GM12878 (cell line): ENCODE data around the gene PFN2. TPM values are rescaled to one million over a fixed set of nuclear protein-coding genes. Genes with fewer than 3 reads are reported as not detected.

Source experiments
- ATAC-seq: fragments of 200-7000 bp; cut with Tn5 transposase; 3 replicates; pipeline ENCODE4 v1.9.1; 2020; ENCODE audit warnings: mild to moderate bottlenecking, moderate library complexity
- BruUV-seq: library from RNA; stranded (reverse); fragments of 400-500 nt; replicated peaks from 2 replicates; lab custom pipeline; 2021; lab: Mats Ljungman, UMichigan
- CTCF ChIA-PET: fragments of 300-600 bp; sonication (Branson Sonifier 250); formaldehyde crosslinking; extraction: SDS; loops from one replicate; lab custom pipeline; 2021; ENCODE audit warnings: inconsistent platforms; lab: Yijun Ruan, JAX
- POLR2A ChIA-PET: fragments of 350-600 bp; formaldehyde crosslinking; extraction: SDS; loops from one replicate; lab custom pipeline; 2021; ENCODE audit warnings: inconsistent platforms; lab: Charles Lee
- RAD21 ChIA-PET: fragments of 300-600 bp; sonication (Branson Sonifier 250); formaldehyde crosslinking; loops from one replicate; lab custom pipeline; 2023; ENCODE audit warnings: antibody characterized with exemption; ENCODE audit not compliant: unreplicated experiment; lab: Charles Lee
- SMC1A ChIA-PET: fragments of 300-600 bp; sonication (Branson Sonifier 250); formaldehyde crosslinking; loops from one replicate; lab custom pipeline; 2023; ENCODE audit not compliant: unreplicated experiment, uncharacterized antibody; lab: Charles Lee
- DNase-seq: peaks from one replicate; pipeline ENCODE4 v3.0.0-alpha.2; 2011; ENCODE audit warnings: low read depth, low spot score
- FAIRE-seq: peaks from 3 replicates; lab custom pipeline; 2011; peaks lifted over from hg19 to GRCh38; lab: Jason Lieb, UNC
- H2AFZ ChIP-seq: 2 replicates; pipeline ENCODE4 v1.6.0; 2011; ENCODE audit warnings: low read depth, low read length, control low read depth; ENCODE audit not compliant: control insufficient read depth
- H3K27ac ChIP-seq: 2 replicates; pipeline ENCODE4 v1.5.1; 2011; ENCODE audit warnings: control low read depth; ENCODE audit not compliant: control insufficient read depth, insufficient read depth
- H3K27me3 ChIP-seq, 2 experiments: replicated peaks in 1 of 2; 2 replicates each; pipeline versions ENCODE4 v1.6.0 to v1.6.1; 2011; ENCODE audit warnings: low read length in 1 of 2; ENCODE audit not compliant: control insufficient read depth in 2 of 2, insufficient read depth in 2 of 2
- H3K36me3 ChIP-seq, 2 experiments: 2 replicates each; pipeline ENCODE4 v1.5.1; 2011; ENCODE audit warnings: low read length in 1 of 2; ENCODE audit not compliant: control insufficient read depth in 2 of 2, insufficient read depth in 2 of 2
- H3K4me1 ChIP-seq: 2 replicates; pipeline ENCODE4 v1.6.1; 2011; ENCODE audit warnings: mild to moderate bottlenecking, low read length, moderate library complexity, mixed read lengths; ENCODE audit not compliant: control insufficient read depth, insufficient read depth
- H3K4me2 ChIP-seq: 2 replicates; pipeline ENCODE4 v1.6.0; 2011; ENCODE audit warnings: control low read depth; ENCODE audit not compliant: control insufficient read depth, insufficient read depth
- H3K4me3 ChIP-seq: fragments of 200-600 bp; sonication (generic); 2 replicates; pipeline ENCODE4 v1.5.1; 2016
- H3K79me2 ChIP-seq: 2 replicates; pipeline ENCODE4 v1.6.0; 2011; ENCODE audit warnings: low read length; ENCODE audit not compliant: control insufficient read depth, insufficient read depth
- H3K9ac ChIP-seq: 2 replicates; pipeline ENCODE4 v1.8.0; 2011; ENCODE audit warnings: low read length, control low read depth, mixed read lengths; ENCODE audit not compliant: control insufficient read depth, insufficient read depth
- H3K9me3 ChIP-seq: replicated peaks from 3 replicates; pipeline ENCODE4 v1.5.1; 2011; ENCODE audit warnings: mild to moderate bottlenecking, low read length; ENCODE audit not compliant: control insufficient read depth, insufficient read depth
- H4K20me1 ChIP-seq: 2 replicates; pipeline ENCODE4 v1.6.0; 2011; ENCODE audit not compliant: control insufficient read depth, insufficient read depth
- ATF2 ChIP-seq: IDR thresholded peaks from 2 replicates; pipeline ENCODE4 v1.6.1; 2012; ENCODE audit warnings: low read length, inconsistent platforms
- CBFB ChIP-seq: IDR thresholded peaks from 2 replicates; pipeline ENCODE4 v1.6.1; 2016; ENCODE audit warnings: antibody characterized with exemption, low read depth
- GATAD2B ChIP-seq: fragments of 450-650 bp; conservative IDR thresholded peaks from 2 replicates; pipeline ENCODE4 v1.6.1; 2017; ENCODE audit warnings: low read depth, mild to moderate bottlenecking, moderate library complexity
- HDAC6 ChIP-seq: fragments of 200-600 bp; sonication (generic); IDR thresholded peaks from one replicate; pipeline ENCODE4 v1.8.0; 2017; ENCODE audit warnings: antibody characterized with exemption; ENCODE audit not compliant: unreplicated experiment
- IKZF2 ChIP-seq, 2 experiments: fragments of 450-650 bp; IDR thresholded peaks; 2 replicates each; pipeline ENCODE4 v1.6.1; 2017; ENCODE audit warnings: mild to moderate bottlenecking in 2 of 2, moderate library complexity in 2 of 2
- KDM1A ChIP-seq: fragments of 200-600 bp; sonication (generic); IDR thresholded peaks from 2 replicates; pipeline ENCODE4 v1.6.1; 2016; ENCODE audit warnings: borderline replicate concordance
- MEF2B ChIP-seq: fragments of 450-650 bp; IDR thresholded peaks from 2 replicates; pipeline ENCODE4 v1.6.1; 2018; ENCODE audit warnings: mild to moderate bottlenecking, moderate library complexity; ENCODE audit not compliant: partially characterized antibody, poor library complexity, severe bottlenecking
- MTA3 ChIP-seq: IDR thresholded peaks from 2 replicates; pipeline ENCODE4 v1.6.1; 2012; ENCODE audit warnings: low read length, inconsistent platforms, borderline replicate concordance
- MYC ChIP-seq: IDR thresholded peaks from 2 replicates; pipeline ENCODE4 v1.6.1; 2011; ENCODE audit warnings: mild to moderate bottlenecking, low read length, moderate library complexity, inconsistent platforms; ENCODE audit not compliant: insufficient read depth, insufficient replicate concordance, insufficient read length, severe bottlenecking
- NBN ChIP-seq: fragments of 450-650 bp; IDR thresholded peaks from 2 replicates; pipeline ENCODE4 v1.6.1; 2016
- PAX8 ChIP-seq: fragments of 450-650 bp; IDR thresholded peaks from 2 replicates; pipeline ENCODE4 v1.6.1; 2017; ENCODE audit warnings: mild to moderate bottlenecking, moderate library complexity
- POLR2AphosphoS2 ChIP-seq: IDR thresholded peaks from 2 replicates; pipeline ENCODE4 v1.6.1; 2011; ENCODE audit warnings: low read depth, mild to moderate bottlenecking, low read length, improper control_type of control experiment, moderate library complexity
- POLR2AphosphoS5 ChIP-seq: IDR thresholded peaks from 2 replicates; pipeline ENCODE4 v1.6.1; 2011; ENCODE audit warnings: mild to moderate bottlenecking, low read length, inconsistent platforms
- SIX5 ChIP-seq: IDR thresholded peaks from 2 replicates; pipeline ENCODE4 v1.6.1; 2011; ENCODE audit warnings: mild to moderate bottlenecking, low read depth, low read length, moderate library complexity; ENCODE audit not compliant: severe bottlenecking
- TBL1XR1 ChIP-seq: IDR thresholded peaks from 2 replicates; pipeline ENCODE4 v1.6.1; 2012; ENCODE audit warnings: low read depth, low read length, improper control_type of control experiment
- ZBTB4 ChIP-seq: fragments of 450-650 bp; formaldehyde crosslinking; IDR thresholded peaks from 2 replicates; pipeline ENCODE4 v1.4.0; 2022; ENCODE audit warnings: mild to moderate bottlenecking, moderate library complexity
- WGBS: methylation state at CpG from one replicate; pipeline ENCODE4 v1.1.6; 2016; ENCODE audit warnings: low lambda C conversion rate; ENCODE audit not compliant: insufficient replicate concordance, insufficient coverage; ENCODE audit errors: missing lambda C conversion rate; 5-methylcytosine and 5-hydroxymethylcytosine counted together
- in situ Hi-C: fragments of 300-500 bp; cut with MboI; formaldehyde crosslinking; loops from 9 replicates; pipeline ENCODE4 v1.14.3; 2018; ENCODE audit warnings: mixed read lengths
- intact Hi-C: fragments of 100-400 bp; cut with micrococcal nuclease; formaldehyde crosslinking; loops from one replicate; pipeline ENCODE4 v1.14.2; 2022; ENCODE audit not compliant: unreplicated experiment
- polyA plus RNA-seq, 11 experiments: library from polyadenylated mRNA; depleted of rRNA in 4 of 11; unstranded in 6 of 11; stranded (reverse) in 5 of 11; fragments of >200 nt; fragmentation: Nextera tagmentation in 4 of 11; fragmentation: Illumina TruSeq in 1 of 11; extraction: Ambion mirVana in 4 of 11; extraction: Trizol in 1 of 11; gene quantifications; 1 replicate in 1 of 11; 2 replicates in 10 of 11; pipeline versions ENCODE4 v1.2.1 to v1.2.3, GENCODE V29; 2011 to 2016; ENCODE audit warnings: inconsistent platforms in 2 of 11, missing spikeins in 2 of 11, low read depth in 1 of 11
- total RNA-seq, 4 experiments: library from RNA; depleted of rRNA in 3 of 4; stranded (reverse); fragments of >200 nt in 3 of 4; fragmentation: Illumina TruSeq in 1 of 4; extraction: Trizol in 1 of 4; gene quantifications; 2 replicates each; pipeline versions ENCODE4 v1.2.1 to v1.2.3, GENCODE V29; 2013 to 2021
- TF ChIP-seq, protein P1 (sequence below): fragments of 450-650 bp; IDR thresholded peaks from 2 replicates; pipeline ENCODE4 v1.6.1; 2018; ENCODE audit warnings: borderline replicate concordance, mild to moderate bottlenecking; ENCODE audit not compliant: partially characterized antibody
- TF ChIP-seq, protein P2 (sequence below): IDR thresholded peaks from 2 replicates; pipeline ENCODE4 v1.6.1; 2011; ENCODE audit warnings: low read depth, mild to moderate bottlenecking, low read length, moderate library complexity, borderline replicate concordance; ENCODE audit errors: extremely low read depth

The PFN2 gene
- total and polyA plus RNA-seq, 10 of the 15 experiments (the other 5 are each of a cell fraction or from before 2014, with no cell fraction given), result 3.1 to 78.9 (median 5.3) TPM

DNA sequence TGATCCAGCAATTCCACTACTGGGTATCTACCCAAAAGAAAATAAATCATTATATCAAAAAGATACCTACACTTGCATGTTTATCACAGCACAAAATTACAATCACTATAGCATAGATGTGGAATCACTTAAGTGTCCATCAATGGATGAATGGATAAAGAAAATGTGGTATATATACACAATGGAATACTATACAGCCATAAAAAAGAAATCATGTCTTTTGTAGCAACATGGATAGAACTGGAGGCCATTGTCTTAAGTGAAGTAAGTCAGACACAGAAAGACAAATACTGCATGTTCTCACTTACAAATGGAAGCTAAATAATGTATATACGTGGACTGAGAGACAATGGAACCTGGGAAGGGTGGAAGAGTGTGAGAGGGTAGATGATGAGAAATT is 28.3 kb upstream of the PFN2 start:
- no peaks in the 10 kb centered on the region for H3K27me3 ChIP-seq
- no peaks in the 10 kb centered on the region; the same call in 2 of the 3 replicates for H3K9me3 ChIP-seq
- DNase-seq (no peak), FAIRE-seq (no peak), ATAC-seq (no peak)
- SMC1A ChIA-PET, result no interaction called here
- no peak overlapping the region for H2AFZ ChIP-seq
- in situ Hi-C loops, result no loop called here
- no peaks in the 10 kb centered on the region for H3K79me2 ChIP-seq
- H3K4me3 ChIP-seq, result no peak overlapping the region
- no peak overlapping the region for H3K27ac ChIP-seq
- RAD21 ChIA-PET, result no interaction called here
- no peak overlapping the region for H3K9ac ChIP-seq
- CTCF ChIA-PET, result interaction anchor here (1.1 kb wide), 1 partner anchor 185 kb away, joined by 4 read pairs; no protein-coding TSS in a partner anchor
- H4K20me1 ChIP-seq, result no peaks in the 10 kb centered on the region
- BruUV-seq, result no TSS peak
- WGBS, result 93% methylated on average over 1 of the region's 1 CpG
- POLR2A ChIA-PET, result no interaction called here
- intact Hi-C loops, result no loop called here
- H3K4me1 ChIP-seq, result no peaks in the 10 kb centered on the region
- no peak overlapping the region for H3K4me2 ChIP-seq
- H3K36me3 ChIP-seq, result no peaks in the 10 kb centered on the region
- no peak for TF ChIP-seq POLR2AphosphoS5
- no peak for TF ChIP-seq ATF2
- no peak for TF ChIP-seq PAX8
- no peak for TF ChIP-seq ZBTB4 (CRISPR knock-in tag)
- no peak for TF ChIP-seq KDM1A
- no peak for TF ChIP-seq MTA3
- TF ChIP-seq MYC, result no peak
- TF ChIP-seq SIX5, result no peak
- no peak for TF ChIP-seq GATAD2B
- no peak for TF ChIP-seq CBFB
- no peak for TF ChIP-seq HDAC6
- TF ChIP-seq NBN, result no peak
- no peak for TF ChIP-seq MEF2B
- TF ChIP-seq, protein P1, sequence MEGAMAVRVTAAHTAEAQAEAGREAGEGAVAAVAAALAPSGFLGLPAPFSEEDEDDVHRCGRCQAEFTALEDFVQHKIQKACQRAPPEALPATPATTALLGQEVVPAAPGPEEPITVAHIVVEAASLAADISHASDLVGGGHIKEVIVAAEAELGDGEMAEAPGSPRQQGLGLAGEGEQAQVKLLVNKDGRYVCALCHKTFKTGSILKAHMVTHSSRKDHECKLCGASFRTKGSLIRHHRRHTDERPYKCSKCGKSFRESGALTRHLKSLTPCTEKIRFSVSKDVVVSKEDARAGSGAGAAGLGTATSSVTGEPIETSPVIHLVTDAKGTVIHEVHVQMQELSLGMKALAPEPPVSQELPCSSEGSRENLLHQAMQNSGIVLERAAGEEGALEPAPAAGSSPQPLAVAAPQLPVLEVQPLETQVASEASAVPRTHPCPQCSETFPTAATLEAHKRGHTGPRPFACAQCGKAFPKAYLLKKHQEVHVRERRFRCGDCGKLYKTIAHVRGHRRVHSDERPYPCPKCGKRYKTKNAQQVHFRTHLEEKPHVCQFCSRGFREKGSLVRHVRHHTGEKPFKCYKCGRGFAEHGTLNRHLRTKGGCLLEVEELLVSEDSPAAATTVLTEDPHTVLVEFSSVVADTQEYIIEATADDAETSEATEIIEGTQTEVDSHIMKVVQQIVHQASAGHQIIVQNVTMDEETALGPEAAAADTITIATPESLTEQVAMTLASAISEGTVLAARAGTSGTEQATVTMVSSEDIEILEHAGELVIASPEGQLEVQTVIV, result no peak
- TF ChIP-seq IKZF2 (IDR thresholded peaks at IDR 0.05), result no peak
- TF ChIP-seq TBL1XR1, result no peak
- no peak for TF ChIP-seq POLR2AphosphoS2
- TF ChIP-seq, protein P2, sequence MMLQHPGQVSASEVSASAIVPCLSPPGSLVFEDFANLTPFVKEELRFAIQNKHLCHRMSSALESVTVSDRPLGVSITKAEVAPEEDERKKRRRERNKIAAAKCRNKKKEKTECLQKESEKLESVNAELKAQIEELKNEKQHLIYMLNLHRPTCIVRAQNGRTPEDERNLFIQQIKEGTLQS, result no peak
